Activated T-helper 2 cell treated with anti-CD3 and anti-CD28 coated beads, Interferon-gamma antibody, Interleukin-2, Interleukin-4, amounts not matched to agents 10 μg/mL and 5 μg/mL and 100 μg/mL, durations not matched to agents 14 hours and 24 hours and 36 hours (primary cell): Measurements from ENCODE around the gene CAPN11. TPM values are rescaled to one million over a fixed set of nuclear protein-coding genes. Genes with fewer than 3 reads are reported as not detected.
"Not testable (repeated sequence)": the region's sequence is repeated elsewhere in the genome, so short reads cannot be mapped to it uniquely, and the experiment has no call there.

Experiments
- DNase-seq: peaks from one replicate; pipeline ENCODE4 v3.0.0; 2021; ENCODE audit warnings: low spot score
- H3K27ac Mint-ChIP-seq: one replicate; pipeline ENCODE4 v1.8.0; 2021; ENCODE audit warnings: mixed read lengths
- H3K27me3 Mint-ChIP-seq: one replicate; pipeline ENCODE4 v1.8.0; 2021; ENCODE audit warnings: low read depth, mixed read lengths
- H3K36me3 Mint-ChIP-seq: one replicate; pipeline ENCODE4 v1.8.0; 2021; ENCODE audit warnings: low read depth, mixed read lengths
- H3K4me1 Mint-ChIP-seq: one replicate; pipeline ENCODE4 v1.8.0; 2021; ENCODE audit warnings: low read depth, mixed read lengths
- H3K4me3 Mint-ChIP-seq: one replicate; pipeline ENCODE4 v1.8.0; 2021; ENCODE audit warnings: low read depth, mild to moderate bottlenecking, moderate library complexity, mixed read lengths
- H3K9me3 Mint-ChIP-seq: one replicate; pipeline ENCODE4 v1.8.0; 2021; ENCODE audit warnings: mixed read lengths
- intact Hi-C: fragments of 100-400 bp; cut with micrococcal nuclease; formaldehyde crosslinking; loops from one replicate; pipeline ENCODE4 v1.15.1; 2023
- total RNA-seq: library from RNA; stranded (reverse); gene quantifications from 2 replicates; pipeline ENCODE4 v1.2.3, GENCODE V29; 2022

CAPN11 gene
- total RNA-seq, 1 donor from 2014 or later = 0.09 TPM

DNA sequence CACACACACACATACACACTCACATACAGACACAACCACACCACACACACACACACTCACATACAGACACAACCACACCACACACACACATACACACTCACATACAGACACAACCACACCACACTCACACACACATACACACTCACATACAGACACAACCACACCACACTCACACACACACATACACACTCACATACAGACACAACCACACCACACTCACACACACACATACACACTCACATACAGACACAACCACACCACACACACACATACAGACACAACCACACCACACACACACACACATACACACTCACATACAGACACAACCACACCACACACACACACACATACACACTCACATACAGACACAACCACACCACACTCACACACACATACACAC lies 23.2 kb downstream of the CAPN11 start:
- H3K36me3 Mint-ChIP-seq, H3K9me3 Mint-ChIP-seq, DNase-seq, H3K27ac Mint-ChIP-seq, H3K27me3 Mint-ChIP-seq, H3K4me3 Mint-ChIP-seq, intact Hi-C loops: not testable (repeated sequence)
- H3K4me1 Mint-ChIP-seq = peaks cover 11% of the 10 kb centered on the region

GRCh38 chr6:44182911-44183390 lies 24.3 kb downstream of the CAPN11 start:
- no peak for DNase-seq
- no peaks in the 10 kb centered on the region for H3K27me3 Mint-ChIP-seq
- no peaks in the 10 kb centered on the region for H3K9me3 Mint-ChIP-seq
- intact Hi-C loops = no loop called here
- no peak overlapping the region for H3K4me3 Mint-ChIP-seq
- no peak overlapping the region for H3K27ac Mint-ChIP-seq
- no peaks in the 10 kb centered on the region for H3K36me3 Mint-ChIP-seq
- H3K4me1 Mint-ChIP-seq = peaks cover 6% of the 10 kb centered on the region

DNA sequence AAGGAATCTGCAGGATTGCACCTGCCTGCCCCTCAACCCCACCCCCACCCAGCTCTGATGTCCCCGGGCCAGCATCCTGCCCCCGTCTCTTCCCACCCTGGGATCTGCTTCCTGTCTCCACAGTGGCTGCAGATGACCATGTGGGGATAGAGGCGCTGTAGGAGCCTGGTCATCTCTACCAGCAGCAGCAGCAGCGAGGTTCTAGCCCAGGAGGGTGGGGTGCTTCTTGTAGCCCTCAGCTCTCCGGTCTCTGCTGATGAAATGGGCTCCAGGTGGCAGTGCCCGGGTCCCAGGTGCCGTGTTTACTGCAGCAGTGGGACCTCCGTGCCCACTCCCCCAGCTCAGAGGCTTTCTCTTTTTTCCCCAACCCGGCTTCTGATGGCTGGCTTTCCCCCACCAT lies 25.2 kb downstream of the CAPN11 start:
- H3K36me3 Mint-ChIP-seq = no peaks in the 10 kb centered on the region
- no peak overlapping the region for H3K4me3 Mint-ChIP-seq
- no peaks in the 10 kb centered on the region for H3K27me3 Mint-ChIP-seq
- no peak overlapping the region for H3K27ac Mint-ChIP-seq
- no peaks in the 10 kb centered on the region for H3K9me3 Mint-ChIP-seq
- DNase-seq = no peak
- intact Hi-C loops = no loop called here
- peaks cover 6% of the 10 kb centered on the region for H3K4me1 Mint-ChIP-seq

DNA sequence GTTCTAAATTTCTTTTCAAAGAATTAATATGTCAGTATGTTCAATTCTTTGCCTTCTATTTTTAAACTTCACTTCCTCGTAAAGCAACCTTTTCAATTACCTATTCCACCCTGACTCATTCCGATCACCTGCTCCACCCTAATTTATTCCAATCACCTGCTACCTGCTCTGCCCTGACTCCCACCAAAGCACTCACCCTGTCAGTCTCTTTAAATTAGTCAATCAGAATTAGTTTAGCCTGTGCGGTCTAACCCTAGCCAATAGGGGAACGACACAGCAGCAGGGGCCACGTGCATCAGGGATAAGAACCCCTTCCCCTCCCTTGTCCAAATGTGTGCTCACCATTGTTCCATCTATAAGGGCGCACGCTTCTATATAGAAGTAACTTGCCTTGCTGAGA lies 26.7 kb downstream of the CAPN11 start:
- H3K9me3 Mint-ChIP-seq, DNase-seq, H3K4me3 Mint-ChIP-seq, intact Hi-C loops, H3K27me3 Mint-ChIP-seq, H3K27ac Mint-ChIP-seq, H3K36me3 Mint-ChIP-seq: not testable (repeated sequence)
- peaks cover 14% of the 10 kb centered on the region for H3K4me1 Mint-ChIP-seq

GRCh38 chr6:44185953-44186634 lies 27.5 kb downstream of the CAPN11 start:
- no peak for DNase-seq
- no peaks in the 10 kb centered on the region for H3K9me3 Mint-ChIP-seq
- H3K4me1 Mint-ChIP-seq = peaks cover 14% of the 10 kb centered on the region
- H3K27me3 Mint-ChIP-seq = no peaks in the 10 kb centered on the region
- H3K4me3 Mint-ChIP-seq = no peak overlapping the region
- no peaks in the 10 kb centered on the region for H3K36me3 Mint-ChIP-seq
- peak overlapping the region; percentile 33 for H3K27ac Mint-ChIP-seq
- intact Hi-C loops = no loop called here

DNA sequence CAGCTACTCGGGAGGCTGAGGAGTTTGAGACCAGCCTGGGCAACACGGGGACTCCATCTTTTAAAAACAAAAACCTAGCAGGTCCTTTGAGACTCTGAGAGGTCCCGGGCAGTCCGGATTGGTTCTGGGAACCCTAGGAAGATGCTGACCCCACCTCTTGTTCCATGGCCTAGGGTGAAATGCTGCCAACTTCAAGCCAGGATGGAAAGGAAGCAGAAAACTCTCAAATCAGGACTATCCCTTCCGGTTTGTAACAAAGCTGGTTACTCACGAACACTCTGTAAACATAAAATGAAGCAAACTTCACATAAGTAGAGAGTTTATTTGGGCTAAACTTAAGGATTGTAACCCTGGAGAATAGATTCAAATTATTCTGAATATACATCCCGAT lies 28.0 kb downstream of the CAPN11 start:
- no peaks in the 10 kb centered on the region for H3K9me3 Mint-ChIP-seq
- intact Hi-C loops = no loop called here
- no peaks in the 10 kb centered on the region for H3K36me3 Mint-ChIP-seq
- H3K4me1 Mint-ChIP-seq = peaks cover 14% of the 10 kb centered on the region
- no peak overlapping the region for H3K27ac Mint-ChIP-seq
- no peak overlapping the region for H3K4me3 Mint-ChIP-seq
- H3K27me3 Mint-ChIP-seq = no peaks in the 10 kb centered on the region
- DNase-seq = no peak

GRCh38 chr6:44188819-44189218 lies 30.2 kb downstream of the CAPN11 start:
- Mint-ChIP-seq H3K27me3 (no peaks in the 10 kb centered on the region), H3K4me3 (no peak overlapping the region), H3K36me3 (no peaks in the 10 kb centered on the region), H3K4me1 (peaks cover 26% of the 10 kb centered on the region), H3K9me3 (no peaks in the 10 kb centered on the region), H3K27ac (no peak overlapping the region)
- intact Hi-C loops = no loop called here
- DNase-seq = no peak

DNA sequence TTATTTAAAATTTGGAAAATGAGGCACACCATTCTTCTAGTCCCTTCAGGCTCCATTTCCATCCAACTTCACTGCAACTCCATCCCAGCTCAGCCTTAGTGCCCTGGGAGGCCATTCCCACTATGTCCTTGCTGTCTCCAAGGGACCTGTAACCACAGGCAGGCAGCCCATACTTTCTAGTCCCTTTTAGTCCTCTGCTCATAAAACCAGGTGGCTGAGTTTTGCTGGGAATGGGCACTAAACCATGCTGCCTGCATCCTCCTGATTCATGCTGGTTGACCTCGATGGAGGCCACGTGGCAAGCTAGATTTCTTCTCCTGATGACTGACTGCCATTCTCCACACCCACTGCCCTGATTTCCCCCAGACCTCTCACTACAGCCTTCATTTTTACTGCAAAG lies 30.6 kb downstream of the CAPN11 start:
- intact Hi-C loops = no loop called here
- Mint-ChIP-seq H3K4me3 (no peak overlapping the region), H3K36me3 (no peaks in the 10 kb centered on the region), H3K27ac (no peak overlapping the region), H3K4me1 (peaks cover 26% of the 10 kb centered on the region), H3K27me3 (no peaks in the 10 kb centered on the region), H3K9me3 (no peaks in the 10 kb centered on the region)
- no peak for DNase-seq

GRCh38 chr6:44190715-44191114 lies 32.1 kb downstream of the CAPN11 start:
- Mint-ChIP-seq H3K36me3 (no peaks in the 10 kb centered on the region), H3K4me3 (no peak overlapping the region)
- intact Hi-C loops = loop anchor here (1.0 kb wide), 1 partner anchor 48 kb away; no protein-coding TSS in a partner anchor

GRCh38 chr6:44192428-44193041 lies 33.9 kb downstream of the CAPN11 start:
- H3K4me3 Mint-ChIP-seq = no peak overlapping the region
- peaks cover 20% of the 10 kb centered on the region for H3K4me1 Mint-ChIP-seq
- H3K9me3 Mint-ChIP-seq = no peaks in the 10 kb centered on the region
- intact Hi-C loops = no loop called here
- peaks cover 4% of the 10 kb centered on the region for H3K27me3 Mint-ChIP-seq
- no peak for DNase-seq
- no peaks in the 10 kb centered on the region for H3K36me3 Mint-ChIP-seq
- peak overlapping the region; percentile 2 for H3K27ac Mint-ChIP-seq

More at GRCh38 chr6:44190715-44191114, 32.1 kb downstream of the CAPN11 start:
- Mint-ChIP-seq H3K27me3 (peaks cover 4% of the 10 kb centered on the region), H3K4me1 (peaks cover 26% of the 10 kb centered on the region), H3K27ac (no peak overlapping the region), H3K9me3 (no peaks in the 10 kb centered on the region)
- no peak for DNase-seq

DNA sequence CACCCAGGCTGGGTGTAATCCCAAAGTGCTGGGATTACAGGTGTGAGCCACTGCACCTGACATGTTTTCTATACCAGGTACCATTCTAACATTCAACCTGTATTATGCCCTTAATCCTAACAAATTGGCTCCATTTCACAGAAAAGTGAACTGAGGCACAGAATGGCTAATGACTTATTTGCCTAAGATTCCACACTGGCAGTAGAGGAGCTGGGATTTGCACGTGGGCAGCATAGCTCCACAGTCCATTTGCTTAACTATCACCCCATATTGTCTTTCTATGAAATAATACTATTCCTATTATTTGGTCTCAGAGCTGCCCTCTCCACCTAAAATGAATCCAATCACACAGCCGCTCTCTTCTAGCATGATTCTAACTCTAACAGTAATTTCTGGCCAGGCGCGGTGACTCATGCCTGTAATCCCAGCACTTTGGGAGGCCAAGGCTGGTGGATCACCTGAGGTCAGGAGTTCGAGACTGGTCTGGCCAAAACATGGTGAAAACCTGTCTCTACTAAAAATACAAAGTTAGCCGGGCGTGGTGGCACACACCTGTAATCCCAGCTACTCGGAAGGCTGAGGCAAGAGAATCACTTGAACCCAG lies 34.8 kb downstream of the CAPN11 start:
- no peak overlapping the region for H3K4me3 Mint-ChIP-seq
- intact Hi-C loops = no loop called here
- no peaks in the 10 kb centered on the region for H3K36me3 Mint-ChIP-seq
- H3K4me1 Mint-ChIP-seq = peaks cover 20% of the 10 kb centered on the region
- H3K27ac Mint-ChIP-seq = no peak overlapping the region
- H3K9me3 Mint-ChIP-seq = no peaks in the 10 kb centered on the region
- H3K27me3 Mint-ChIP-seq = peaks cover 4% of the 10 kb centered on the region
- no peak for DNase-seq

DNA sequence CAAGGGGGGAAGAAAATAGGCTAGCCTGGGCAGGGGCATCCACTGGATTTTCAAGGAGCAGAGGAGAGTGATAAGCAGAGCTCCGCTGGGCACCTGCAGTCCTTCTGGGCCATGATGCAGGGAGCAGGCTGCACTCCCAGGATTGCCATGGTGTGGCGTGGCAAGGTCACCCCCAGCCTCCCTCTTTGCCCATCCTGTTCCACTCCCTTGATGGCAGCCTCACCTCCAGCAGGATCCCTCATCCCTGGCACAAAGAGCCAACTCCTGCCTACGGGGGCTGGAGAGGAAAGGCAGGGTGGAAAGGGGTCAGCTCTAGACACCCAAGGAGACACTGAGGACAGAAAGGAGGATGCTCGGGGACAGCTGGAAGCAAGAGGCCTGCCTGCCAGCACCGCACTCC lies 35.7 kb downstream of the CAPN11 start:
- peaks cover 5% of the 10 kb centered on the region for H3K27me3 Mint-ChIP-seq
- H3K9me3 Mint-ChIP-seq = no peaks in the 10 kb centered on the region
- no peak overlapping the region for H3K4me3 Mint-ChIP-seq
- H3K27ac Mint-ChIP-seq = no peak overlapping the region
- peaks cover 17% of the 10 kb centered on the region for H3K4me1 Mint-ChIP-seq
- H3K36me3 Mint-ChIP-seq = no peaks in the 10 kb centered on the region
- intact Hi-C loops = no loop called here
- DNase-seq = no peak

DNA sequence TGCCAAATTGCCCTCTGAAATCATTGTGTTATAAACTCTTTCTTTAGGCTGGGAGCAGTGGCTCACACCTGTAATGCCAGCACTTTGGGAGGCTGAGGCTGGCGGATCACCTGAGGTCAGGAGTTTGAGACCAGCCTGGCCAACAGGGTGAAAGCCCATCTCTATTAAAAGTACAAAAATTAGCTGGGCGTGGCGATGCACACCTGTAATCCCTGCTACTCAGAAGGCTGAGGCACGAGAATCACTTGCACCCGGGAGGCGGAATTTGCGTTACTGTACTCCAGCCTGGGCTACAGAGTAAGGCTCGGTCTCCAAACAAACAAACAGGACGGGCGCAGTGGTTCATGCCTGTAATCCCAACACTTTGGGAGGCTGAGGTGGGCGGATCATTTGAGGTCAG lies 37.7 kb downstream of the CAPN11 start:
- H3K4me3 Mint-ChIP-seq, H3K27ac Mint-ChIP-seq, DNase-seq, intact Hi-C loops, H3K27me3 Mint-ChIP-seq, H3K9me3 Mint-ChIP-seq, H3K36me3 Mint-ChIP-seq: not testable (repeated sequence)
- peaks cover 12% of the 10 kb centered on the region for H3K4me1 Mint-ChIP-seq
